ENCODE data around the gene ABI3BP.
A peak's percentile ranks its signal among the peaks of the same experiment; 100 is the strongest.

The ABI3BP gene

DNA sequence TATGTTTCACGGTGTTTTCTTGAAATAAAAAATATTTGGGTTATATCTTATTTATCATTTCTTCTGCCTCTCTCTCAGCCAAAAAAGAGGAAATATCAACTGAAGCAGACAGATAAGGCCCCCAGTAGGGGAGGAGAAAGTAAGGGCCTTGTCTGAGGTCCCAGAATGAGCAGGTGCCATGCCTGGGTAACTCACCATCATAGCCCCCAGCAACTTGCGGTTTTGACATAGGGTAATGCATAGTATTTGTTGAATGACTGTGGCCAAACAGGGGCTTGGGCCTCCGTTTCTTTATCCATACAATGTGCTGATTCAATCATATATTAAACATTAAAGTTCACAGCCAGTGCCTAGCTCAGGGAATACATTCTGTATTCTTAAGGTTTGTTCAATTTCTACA is 119.6 kb downstream of the ABI3BP start:
- TF ChIP-seq, protein P1, sequence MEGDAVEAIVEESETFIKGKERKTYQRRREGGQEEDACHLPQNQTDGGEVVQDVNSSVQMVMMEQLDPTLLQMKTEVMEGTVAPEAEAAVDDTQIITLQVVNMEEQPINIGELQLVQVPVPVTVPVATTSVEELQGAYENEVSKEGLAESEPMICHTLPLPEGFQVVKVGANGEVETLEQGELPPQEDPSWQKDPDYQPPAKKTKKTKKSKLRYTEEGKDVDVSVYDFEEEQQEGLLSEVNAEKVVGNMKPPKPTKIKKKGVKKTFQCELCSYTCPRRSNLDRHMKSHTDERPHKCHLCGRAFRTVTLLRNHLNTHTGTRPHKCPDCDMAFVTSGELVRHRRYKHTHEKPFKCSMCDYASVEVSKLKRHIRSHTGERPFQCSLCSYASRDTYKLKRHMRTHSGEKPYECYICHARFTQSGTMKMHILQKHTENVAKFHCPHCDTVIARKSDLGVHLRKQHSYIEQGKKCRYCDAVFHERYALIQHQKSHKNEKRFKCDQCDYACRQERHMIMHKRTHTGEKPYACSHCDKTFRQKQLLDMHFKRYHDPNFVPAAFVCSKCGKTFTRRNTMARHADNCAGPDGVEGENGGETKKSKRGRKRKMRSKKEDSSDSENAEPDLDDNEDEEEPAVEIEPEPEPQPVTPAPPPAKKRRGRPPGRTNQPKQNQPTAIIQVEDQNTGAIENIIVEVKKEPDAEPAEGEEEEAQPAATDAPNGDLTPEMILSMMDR (IDR thresholded peaks at IDR 0.05; ENCODE audit: low read depth, low read length): no peak
- DNase-seq (ENCODE audit: low read depth in 2 of 2): no peak
- no peak overlapping the region for H3K4me3 ChIP-seq (replicated peaks in 1 of 2; ENCODE audit: low read depth in 2 of 2, low read length in 2 of 2)

DNA sequence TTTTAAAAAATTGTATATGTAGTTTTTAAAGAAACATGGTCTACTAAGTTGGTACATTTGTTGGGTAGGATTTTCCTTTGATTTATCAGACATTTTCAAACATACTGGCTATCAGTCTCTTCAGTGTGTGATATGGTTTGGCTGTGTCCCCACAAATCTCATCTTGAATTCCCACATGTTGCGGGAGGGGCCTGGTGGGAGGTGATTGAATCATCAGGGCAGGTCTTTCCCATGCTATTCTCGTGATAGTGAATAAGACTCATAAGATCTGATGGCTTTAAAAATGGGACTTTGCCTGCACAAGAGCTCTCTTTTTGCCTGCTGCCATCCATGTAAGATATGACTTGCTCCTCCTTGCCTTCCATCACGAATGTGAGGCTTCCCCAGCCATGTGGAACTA is 121.9 kb downstream of the ABI3BP start:
- TF ChIP-seq, protein P1 (IDR thresholded peaks at IDR 0.05; ENCODE audit: low read depth, low read length): no peak
- no peak overlapping the region for H3K4me3 ChIP-seq (replicated peaks in 1 of 2; ENCODE audit: low read depth in 2 of 2, low read length in 2 of 2)
- DNase-seq (ENCODE audit: low read depth in 2 of 2): peak in 1 of 2 donors; percentile 22

DNA sequence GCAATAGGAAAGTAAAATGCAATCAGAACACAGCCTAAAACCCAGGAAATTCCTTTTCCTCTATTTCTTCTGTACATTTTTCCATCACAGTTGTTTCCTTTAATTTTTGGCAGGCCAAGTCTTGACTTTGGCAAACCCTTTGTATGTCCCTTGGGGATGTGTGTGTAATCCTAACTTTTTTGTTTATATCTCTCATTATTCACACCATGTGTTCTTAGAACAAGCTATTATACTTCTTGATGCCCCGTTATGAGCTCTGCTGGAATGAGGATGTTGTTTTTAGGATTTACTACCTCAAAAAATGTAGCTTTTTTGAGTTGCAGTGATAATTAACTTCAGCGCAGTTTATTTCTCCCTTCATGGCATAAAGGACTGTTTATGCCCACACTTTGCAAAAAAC is 123.4 kb downstream of the ABI3BP start:
- TF ChIP-seq, protein P1 (IDR thresholded peaks at IDR 0.05; ENCODE audit: low read depth, low read length): no peak
- H3K4me3 ChIP-seq (replicated peaks in 1 of 2; ENCODE audit: low read depth in 2 of 2, low read length in 2 of 2): no peak overlapping the region
- peak; percentile 91 to 93 for DNase-seq (ENCODE audit: low read depth in 2 of 2)

DNA sequence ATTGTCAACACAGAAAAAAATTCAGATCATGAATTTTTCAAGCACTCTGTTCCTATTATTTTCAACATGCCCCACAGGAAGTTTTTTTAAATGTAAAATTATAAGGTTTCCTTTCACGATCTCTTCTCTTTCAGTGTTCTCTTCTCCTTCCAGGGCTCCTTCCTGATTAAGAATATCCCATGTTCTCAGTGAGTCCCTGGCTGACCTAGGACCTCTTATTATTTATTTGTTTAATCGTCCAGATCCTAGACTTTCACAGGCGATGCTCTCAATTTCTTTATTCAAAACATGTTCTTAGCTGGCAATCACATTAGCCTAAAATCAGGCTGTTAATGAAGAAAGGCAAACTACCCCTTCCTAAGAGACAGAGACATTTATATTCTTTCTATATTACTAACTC is 124.3 kb downstream of the ABI3BP start:
- TF ChIP-seq, protein P1 (IDR thresholded peaks at IDR 0.05; ENCODE audit: low read depth, low read length): no peak
- H3K4me3 ChIP-seq (replicated peaks in 1 of 2; ENCODE audit: low read depth in 2 of 2, low read length in 2 of 2): no peak overlapping the region
- DNase-seq (ENCODE audit: low read depth in 2 of 2): no peak

DNA sequence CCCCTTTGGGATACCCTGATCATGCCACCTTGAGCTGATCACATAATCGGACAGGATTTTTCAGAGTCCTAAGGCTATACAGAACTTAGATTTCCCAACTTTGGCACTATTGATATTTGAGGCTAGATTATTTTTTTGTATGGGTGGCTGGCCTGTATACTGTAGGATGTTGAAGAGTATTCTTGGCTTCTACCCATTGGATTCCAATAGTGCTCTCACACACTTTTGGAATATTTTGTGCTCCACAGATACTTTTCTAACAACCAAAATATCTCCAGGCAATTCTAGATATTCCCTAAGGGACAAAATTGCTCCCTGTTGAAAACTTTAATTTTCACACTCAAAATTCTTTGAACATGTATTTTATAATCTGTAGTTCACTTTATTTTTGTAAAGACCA is 125.1 kb downstream of the ABI3BP start:
- TF ChIP-seq, protein P1 (IDR thresholded peaks at IDR 0.05; ENCODE audit: low read depth, low read length): no peak
- DNase-seq (ENCODE audit: low read depth in 2 of 2): no peak
- H3K4me3 ChIP-seq (replicated peaks in 1 of 2; ENCODE audit: low read depth in 2 of 2, low read length in 2 of 2): no peak overlapping the region

DNA sequence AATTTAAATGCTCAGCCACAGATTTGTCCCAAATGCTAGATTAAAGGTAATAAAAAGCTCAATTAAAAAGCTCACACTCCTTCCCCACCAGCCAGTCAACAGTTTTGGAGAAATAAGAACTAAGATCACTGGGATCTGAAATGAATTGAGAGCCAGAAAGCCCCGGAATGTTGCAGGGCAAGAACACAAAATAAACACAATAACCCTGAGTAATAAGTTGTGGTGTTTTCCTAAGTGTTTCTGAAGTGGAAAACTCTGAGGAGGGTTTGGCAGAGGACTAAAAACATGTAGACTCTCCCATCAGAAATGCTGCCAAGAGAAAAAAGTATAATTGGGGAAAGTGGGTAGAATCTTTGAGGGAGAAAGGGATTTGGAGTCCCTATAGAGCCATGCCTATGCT is 127.8 kb downstream of the ABI3BP start:
- TF ChIP-seq, protein P1 (IDR thresholded peaks at IDR 0.05; ENCODE audit: low read depth, low read length): no peak
- H3K4me3 ChIP-seq (replicated peaks in 1 of 2; ENCODE audit: low read depth in 2 of 2, low read length in 2 of 2): no peak overlapping the region
- DNase-seq (ENCODE audit: low read depth in 2 of 2): peak; percentile 28 to 42

Data from cardiac fibroblast (primary cell).